ENCODE results near the gene PRM1. TPM values are rescaled to one million over a fixed set of nuclear protein-coding genes. Genes with fewer than 3 reads are reported as not detected.

Gene PRM1
- total and polyA plus RNA-seq, 2 of the 8 experiments (the other 6 are each of a cell fraction or from before 2014, with no cell fraction given) = 0.54 to 0.82 TPM

GRCh38 chr16:11295672-11296071 is 14.5 kb upstream of the PRM1 start (continued):
- TF ChIP-seq BACH1 (IDR thresholded peaks at IDR 0.05; ENCODE audit: low read length) (no peak), EGR1 (IDR thresholded peaks at IDR 0.05; ENCODE audit: borderline replicate concordance, low read depth, low read length) (no peak)

Measured in H1 (cell line).